Globus pallidus (tissue), 1 donor: Measurements from ENCODE around the gene KCTD17.

Experiments used
- DNase-seq: peaks from one replicate; pipeline ENCODE4 v3.0.0-alpha.2; 2015; ENCODE audit warnings: low spot score

The KCTD17 gene

GRCh38 chr22:37079158-37079557 lies 27.6 kb downstream of the KCTD17 start:
- no peak for DNase-seq

- no peak for DNase-seq
Observed at GRCh38 chr22:37079668-37080171, 28.2 kb downstream of the KCTD17 start.

GRCh38 chr22:37080438-37080837 lies 28.9 kb downstream of the KCTD17 start:
- no peak for DNase-seq

GRCh38 chr22:37080838-37081237 lies 29.3 kb downstream of the KCTD17 start:
- no peak for DNase-seq

- no peak for DNase-seq
Observed at GRCh38 chr22:37082251-37082873, 30.8 kb downstream of the KCTD17 start.

GRCh38 chr22:37083914-37084313 lies 32.4 kb downstream of the KCTD17 start:
- no peak for DNase-seq

GRCh38 chr22:37084385-37084784 lies 32.8 kb downstream of the KCTD17 start:
- no peak for DNase-seq

- DNase-seq: no peak
Observed at GRCh38 chr22:37086184-37086583, 34.6 kb downstream of the KCTD17 start.

- DNase-seq: no peak
Observed at GRCh38 chr22:37088108-37088605, 36.6 kb downstream of the KCTD17 start.

- no peak for DNase-seq
Observed at GRCh38 chr22:37088750-37089408, 37.3 kb downstream of the KCTD17 start.

- no peak for DNase-seq
Observed at GRCh38 chr22:37089434-37089833, 37.9 kb downstream of the KCTD17 start.

GRCh38 chr22:37090920-37091695 lies 39.6 kb downstream of the KCTD17 start:
- DNase-seq: peak; percentile 3

- no peak for DNase-seq
Observed at GRCh38 chr22:37091994-37092393, 40.5 kb downstream of the KCTD17 start.

- no peak for DNase-seq
Observed at GRCh38 chr22:37092997-37093396, 41.5 kb downstream of the KCTD17 start.

- no peak for DNase-seq
Observed at GRCh38 chr22:37094239-37094638, 42.7 kb downstream of the KCTD17 start.

GRCh38 chr22:37095113-37095512 lies 43.6 kb downstream of the KCTD17 start:
- no peak for DNase-seq

- DNase-seq: no peak
Observed at GRCh38 chr22:37097346-37097745, 45.8 kb downstream of the KCTD17 start.

GRCh38 chr22:37098976-37099591 lies 47.5 kb downstream of the KCTD17 start:
- DNase-seq: no peak

GRCh38 chr22:37100589-37101127 lies 49.1 kb downstream of the KCTD17 start:
- no peak for DNase-seq

- no peak for DNase-seq
Observed at GRCh38 chr22:37101311-37102066, 49.9 kb downstream of the KCTD17 start.

- DNase-seq: no peak
Observed at GRCh38 chr22:37103151-37103550, 51.6 kb downstream of the KCTD17 start.
